Activated CD4-positive, CD25-positive, alpha-beta regulatory T cell (primary cell): ENCODE data around the gene CAMTA1.

Experiments
- DNase-seq, 4 experiments: peaks; one replicate each; lab custom pipeline; 2025; lab: John Stamatoyannopoulos, UW

The CAMTA1 gene

GRCh38 chr1:7388141-7388487 lies 602.9 kb downstream of the CAMTA1 start:
- no peak for DNase-seq

GRCh38 chr1:7388488-7389185 lies 603.4 kb downstream of the CAMTA1 start:
- no peak for DNase-seq

DNA sequence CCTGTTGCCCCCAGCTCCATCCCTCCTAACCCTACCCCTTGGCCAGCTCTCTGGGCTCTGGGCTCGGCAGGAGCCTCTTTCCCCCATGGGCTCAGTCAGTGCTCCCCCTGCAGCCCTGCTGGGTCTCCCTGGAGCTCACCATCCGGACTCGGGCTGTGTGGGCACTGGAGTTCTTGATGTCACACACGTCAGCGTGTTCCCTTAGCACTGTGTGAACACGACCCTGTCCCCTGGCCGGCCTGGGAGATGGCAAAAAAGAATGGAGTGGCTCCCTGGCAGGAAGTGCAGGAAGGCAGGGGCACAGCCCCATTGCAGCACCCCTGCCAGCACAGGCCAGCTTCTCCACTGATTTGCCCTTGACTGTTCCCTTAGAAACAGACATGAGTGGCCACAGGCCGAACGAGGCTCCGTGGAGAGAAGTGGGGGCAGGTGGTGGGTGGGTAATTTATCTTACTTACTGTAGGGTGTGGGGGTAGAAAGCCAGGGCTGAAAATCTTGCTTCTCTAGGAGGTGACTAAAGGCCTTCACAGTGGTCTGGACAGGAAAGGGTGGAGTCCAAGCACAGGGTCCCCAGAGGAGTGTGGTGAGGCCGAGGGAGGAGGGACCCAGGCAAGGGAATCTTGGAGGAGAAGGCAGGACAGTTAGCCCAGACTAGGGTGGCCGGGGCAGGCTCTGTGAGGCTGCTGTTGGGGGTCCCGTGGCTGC lies 604.1 kb downstream of the CAMTA1 start:
- DNase-seq, result no peak

GRCh38 chr1:7389906-7390603 lies 604.8 kb downstream of the CAMTA1 start:
- DNase-seq, result no peak

DNA sequence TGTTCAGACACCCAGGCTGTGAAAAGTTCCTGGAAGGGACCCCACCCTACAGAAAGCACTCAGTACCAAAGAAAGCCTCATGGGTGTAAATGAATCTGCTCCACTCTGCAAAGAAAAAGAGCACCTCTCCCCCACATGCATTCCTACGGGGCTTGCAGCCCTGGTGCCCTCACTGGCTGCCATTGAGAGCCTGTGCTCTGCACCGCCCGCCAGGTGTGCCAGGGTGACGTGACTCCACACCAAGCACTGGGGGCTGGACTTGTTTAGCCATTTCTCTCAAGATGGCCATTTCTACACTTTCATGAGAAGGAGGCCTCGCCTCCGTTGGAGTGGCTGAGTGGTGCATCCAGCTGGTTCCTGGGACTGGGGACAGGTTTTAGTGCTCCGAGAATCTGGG lies 605.3 kb downstream of the CAMTA1 start:
- DNase-seq, result no peak

DNA sequence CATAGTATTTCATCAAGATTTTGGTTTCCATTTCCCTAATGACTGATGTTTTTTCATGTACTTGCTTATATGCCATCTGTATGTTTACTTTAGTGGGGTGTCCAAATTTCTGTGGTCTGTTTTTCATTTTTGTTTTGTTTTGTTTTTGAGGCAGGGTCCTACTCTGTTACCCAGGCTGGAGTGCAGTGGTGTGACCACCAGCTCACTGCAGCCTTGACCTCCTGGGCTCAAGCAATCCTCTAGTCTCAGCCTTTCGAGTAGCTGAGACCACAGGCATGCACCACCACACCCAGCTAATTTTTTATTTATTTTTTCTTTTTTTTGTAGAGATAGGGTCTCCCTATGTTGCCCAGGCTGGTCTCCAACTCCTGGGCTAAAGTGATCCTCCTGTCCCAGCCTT lies 607.9 kb downstream of the CAMTA1 start:
- DNase-seq, result no peak

DNA sequence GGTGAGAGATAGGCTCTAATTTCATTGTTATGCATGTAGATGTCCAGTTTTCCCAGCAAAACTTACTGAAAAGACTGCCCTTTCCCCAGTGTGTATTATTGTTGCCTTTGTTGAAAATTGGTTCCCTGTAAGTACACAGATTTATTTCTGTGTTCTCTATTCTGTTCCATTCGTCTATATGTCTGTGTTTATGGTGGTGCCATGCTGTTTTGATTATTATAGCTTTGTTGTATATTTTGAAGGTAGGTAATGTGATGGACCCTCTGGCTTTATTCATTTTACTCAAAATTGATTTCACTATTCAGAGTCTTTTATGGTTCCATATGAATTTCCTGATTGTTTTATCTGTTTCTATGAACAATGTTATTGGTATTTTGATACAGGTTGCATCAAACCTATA lies 610.0 kb downstream of the CAMTA1 start:
- DNase-seq, result no peak

GRCh38 chr1:7398982-7399381 lies 613.7 kb downstream of the CAMTA1 start:
- no peak for DNase-seq

- DNase-seq, result no peak
These were observed 614.4 kb downstream of the CAMTA1 start for GRCh38 chr1:7399514-7400125.

GRCh38 chr1:7400566-7400965 lies 615.3 kb downstream of the CAMTA1 start:
- DNase-seq, result no peak

GRCh38 chr1:7401814-7402547 lies 616.7 kb downstream of the CAMTA1 start:
- DNase-seq, result no peak

GRCh38 chr1:7402548-7402850 lies 617.2 kb downstream of the CAMTA1 start:
- DNase-seq, result no peak

DNA sequence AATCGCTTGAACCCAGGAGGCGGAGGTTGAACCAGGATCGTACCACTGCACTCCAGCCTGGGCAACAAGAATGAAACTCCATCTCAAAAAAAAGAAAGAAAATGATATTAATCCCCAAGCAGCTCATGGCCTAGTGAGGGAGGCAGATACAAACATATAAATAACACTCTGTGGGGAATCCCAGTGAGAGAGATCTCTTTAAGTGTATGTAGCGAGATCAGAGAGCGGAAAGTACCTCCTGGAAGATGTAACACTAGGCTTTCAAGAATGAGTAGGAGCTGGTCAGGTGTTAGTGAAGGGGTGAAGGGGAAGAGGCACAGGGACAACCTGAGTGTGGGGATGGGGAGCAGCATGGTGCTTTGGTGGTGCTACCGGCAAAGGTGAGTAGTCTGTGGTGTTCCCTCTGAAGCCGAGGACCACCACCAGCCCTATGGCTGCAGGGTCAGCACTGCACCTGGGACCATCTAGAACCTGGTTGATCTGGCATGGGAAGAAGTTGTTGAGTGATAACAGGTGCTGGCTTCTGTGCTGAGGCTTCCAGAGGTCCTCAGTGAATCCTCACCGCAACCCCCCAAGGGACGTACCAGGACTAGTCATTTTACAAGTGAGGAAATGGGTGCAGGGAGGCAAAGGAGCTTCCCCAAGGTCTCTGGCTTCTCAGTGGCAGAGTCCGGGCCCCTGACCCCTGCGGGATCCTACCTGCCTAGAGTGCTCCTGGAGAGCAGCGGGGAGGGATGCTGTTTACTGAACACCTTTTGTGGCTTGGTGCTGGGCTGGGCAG lies 618.2 kb downstream of the CAMTA1 start:
- no peak for DNase-seq

- no peak for DNase-seq
These were observed 618.9 kb downstream of the CAMTA1 start for GRCh38 chr1:7404046-7404742.

- no peak for DNase-seq
These were observed 620.7 kb downstream of the CAMTA1 start for GRCh38 chr1:7405844-7406500.

- no peak for DNase-seq
These were observed 621.6 kb downstream of the CAMTA1 start for GRCh38 chr1:7406641-7407543.

DNA sequence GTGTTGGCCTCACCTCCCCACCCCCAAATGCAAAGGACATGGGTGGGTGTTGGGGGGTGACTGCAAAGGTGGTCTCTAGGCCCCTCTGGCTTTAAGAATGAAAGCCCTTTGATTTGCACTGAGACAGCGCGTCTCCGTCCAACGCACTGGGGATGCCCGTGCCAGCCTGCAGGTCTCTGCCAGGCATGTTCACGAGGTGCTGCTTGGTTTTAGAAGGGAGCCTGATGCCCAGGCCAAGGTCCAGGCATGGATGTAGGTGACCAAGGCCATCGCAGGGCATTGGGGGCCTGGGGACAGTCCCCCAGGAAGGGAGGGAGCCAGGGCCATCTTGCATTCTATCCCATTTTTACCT lies 622.3 kb downstream of the CAMTA1 start:
- no peak for DNase-seq

- no peak for DNase-seq
These were observed 622.9 kb downstream of the CAMTA1 start for GRCh38 chr1:7407980-7408770.

DNA sequence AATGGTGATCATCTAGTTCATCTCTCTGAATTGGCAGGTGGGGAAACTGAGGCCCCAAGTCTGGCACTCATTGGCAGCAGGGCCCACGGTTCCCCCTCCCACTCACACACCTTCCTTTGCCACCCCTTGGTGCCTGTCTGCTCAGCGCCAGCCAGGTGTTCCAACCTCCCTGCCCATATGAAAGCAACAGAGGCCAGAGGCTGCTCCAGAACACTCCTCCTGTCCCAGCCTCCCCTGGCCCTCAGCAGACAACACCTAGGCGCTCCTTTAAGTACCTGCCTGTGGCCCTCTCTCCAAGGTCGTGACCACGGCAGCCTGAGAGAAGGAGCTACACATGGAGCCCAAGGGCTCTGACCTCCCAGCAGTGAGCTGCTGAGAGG lies 623.5 kb downstream of the CAMTA1 start:
- no peak for DNase-seq
